Measurements from ENCODE around the gene SEC14L1.

SEC14L1 gene

GRCh38 chr17:77214328-77214727, 73.6 kb downstream of the SEC14L1 start:
- DNase-seq (ENCODE audit: low read depth, low spot score) = no peak

- no peak for DNase-seq (ENCODE audit: low read depth, low spot score)
Observed at GRCh38 chr17:77214743-77215142, 74.0 kb downstream of the SEC14L1 start.

- no peak for DNase-seq (ENCODE audit: low read depth, low spot score)
Observed at GRCh38 chr17:77215281-77215680, 74.5 kb downstream of the SEC14L1 start.

GRCh38 chr17:77216486-77216885, 75.7 kb downstream of the SEC14L1 start:
- no peak for DNase-seq (ENCODE audit: low read depth, low spot score)

- DNase-seq (ENCODE audit: low read depth, low spot score) = no peak
Observed at GRCh38 chr17:77217123-77217522, 76.4 kb downstream of the SEC14L1 start.

GRCh38 chr17:77217566-77217965, 76.8 kb downstream of the SEC14L1 start:
- DNase-seq (ENCODE audit: low read depth, low spot score) = no peak

GRCh38 chr17:77218902-77219301, 78.1 kb downstream of the SEC14L1 start:
- no peak for DNase-seq (ENCODE audit: low read depth, low spot score)

- no peak for DNase-seq (ENCODE audit: low read depth, low spot score)
Observed at GRCh38 chr17:77222356-77222755, 81.6 kb downstream of the SEC14L1 start.

GRCh38 chr17:77223642-77224420, 83.1 kb downstream of the SEC14L1 start:
- no peak for DNase-seq (ENCODE audit: low read depth, low spot score)

GRCh38 chr17:77225265-77225664, 84.5 kb downstream of the SEC14L1 start:
- DNase-seq (ENCODE audit: low read depth, low spot score) = no peak

- no peak for DNase-seq (ENCODE audit: low read depth, low spot score)
Observed at GRCh38 chr17:77227461-77228240, 86.9 kb downstream of the SEC14L1 start.

- DNase-seq (ENCODE audit: low read depth, low spot score) = no peak
Observed at GRCh38 chr17:77228241-77228752, 87.5 kb downstream of the SEC14L1 start.

- no peak for DNase-seq (ENCODE audit: low read depth, low spot score)
Observed at GRCh38 chr17:77228816-77229215, 88.0 kb downstream of the SEC14L1 start.

- no peak for DNase-seq (ENCODE audit: low read depth, low spot score)
Observed at GRCh38 chr17:77229786-77230435, 89.1 kb downstream of the SEC14L1 start.

GRCh38 chr17:77230436-77230830, 89.7 kb downstream of the SEC14L1 start:
- DNase-seq (ENCODE audit: low read depth, low spot score) = no peak

- no peak for DNase-seq (ENCODE audit: low read depth, low spot score)
Observed at GRCh38 chr17:77231076-77231871, 90.5 kb downstream of the SEC14L1 start.

- no peak for DNase-seq (ENCODE audit: low read depth, low spot score)
Observed at GRCh38 chr17:77233127-77233526, 92.4 kb downstream of the SEC14L1 start.

GRCh38 chr17:77233635-77234334, 93.0 kb downstream of the SEC14L1 start:
- no peak for DNase-seq (ENCODE audit: low read depth, low spot score)

- DNase-seq (ENCODE audit: low read depth, low spot score) = no peak
Observed at GRCh38 chr17:77234695-77235094, 93.9 kb downstream of the SEC14L1 start.

- DNase-seq (ENCODE audit: low read depth, low spot score) = no peak
Observed at GRCh38 chr17:77235370-77235941, 94.7 kb downstream of the SEC14L1 start.

Measured in activated CD4-positive, CD25-positive, alpha-beta regulatory T cell treated with anti-CD3 and anti-CD28 coated beads, Interleukin-2, amount 50 U/mL, for 16 hours (primary cell).